ENCODE measurements around the gene CCL27.
"Not testable (repeated sequence)": the region's sequence is repeated elsewhere in the genome, so short reads cannot be mapped to it uniquely, and the experiment has no call there.

The CCL27 gene

GRCh38 chr9:34648673-34649072, 13.8 kb downstream of the CCL27 start:
- DNase-seq = no peak

DNA sequence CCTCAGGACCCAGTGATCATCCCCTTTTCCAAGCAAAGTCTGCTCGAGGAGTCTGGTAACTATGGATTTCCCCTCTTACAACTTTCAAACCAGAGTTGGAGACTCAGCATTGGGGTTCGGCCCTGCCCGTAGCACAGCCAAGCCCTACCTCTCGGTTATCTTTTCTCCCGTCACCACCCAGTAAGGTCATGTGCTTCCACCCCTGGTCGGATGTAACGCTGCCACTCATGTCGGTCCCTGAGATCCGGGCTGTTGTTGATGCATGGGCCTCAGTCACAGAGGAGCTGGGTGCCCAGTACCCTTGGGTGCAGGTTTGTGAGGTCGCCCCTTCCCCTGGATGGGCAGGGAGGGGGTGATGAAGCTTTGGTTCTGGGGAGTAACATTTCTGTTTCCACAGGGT, 14.8 kb downstream of the CCL27 start:
- peak; percentile 46 for DNase-seq

DNA sequence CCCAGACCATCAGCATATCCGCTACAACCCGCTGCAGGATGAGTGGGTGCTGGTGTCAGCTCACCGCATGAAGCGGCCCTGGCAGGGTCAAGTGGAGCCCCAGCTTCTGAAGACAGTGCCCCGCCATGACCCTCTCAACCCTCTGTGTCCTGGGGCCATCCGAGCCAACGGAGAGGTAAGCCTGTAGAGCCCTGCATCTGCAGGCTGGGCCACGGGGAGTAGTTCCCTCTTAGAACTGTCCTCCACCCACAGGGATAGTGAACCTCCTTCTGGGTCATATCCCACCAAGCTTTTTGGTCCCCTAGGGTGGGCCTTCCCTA, 15.4 kb downstream of the CCL27 start:
- no peak for DNase-seq

GRCh38 chr9:34646211-34647083, 16.0 kb downstream of the CCL27 start, which contains the start of gene GALT:
Gene GALT (plus strand): TSS chr9:34646675. CDS start chr9:34646705, 30 bp downstream.
- DNase-seq = peak; percentile 96

GRCh38 chr9:34644766-34645314, 17.6 kb downstream of the CCL27 start:
- no peak for DNase-seq

- no peak for DNase-seq
These were observed 19.8 kb downstream of the CCL27 start for GRCh38 chr9:34642679-34643078.

DNA sequence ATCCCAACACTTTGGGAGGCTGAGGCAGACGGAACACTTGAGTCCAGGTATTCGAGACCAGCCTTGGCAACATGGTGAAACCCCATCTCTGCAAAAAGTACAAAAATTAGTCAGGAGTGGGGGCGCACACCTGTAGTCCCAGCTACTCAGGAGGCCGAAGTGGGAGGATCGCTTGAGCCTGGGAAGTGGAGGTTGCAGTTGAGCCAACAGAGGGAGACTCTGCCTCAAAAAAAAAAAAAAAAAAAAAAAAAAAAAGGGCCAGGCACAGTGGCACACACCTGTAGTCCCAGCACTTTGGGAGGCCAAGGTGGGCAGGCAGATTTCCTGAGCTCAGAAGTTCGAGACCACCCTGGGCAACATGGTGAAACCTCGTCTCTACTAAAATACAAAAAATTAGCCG, 23.1 kb downstream of the CCL27 start:
- not testable (repeated sequence) for DNase-seq

GRCh38 chr9:34638138-34638445, 24.4 kb downstream of the CCL27 start:
- DNase-seq = no peak

DNA sequence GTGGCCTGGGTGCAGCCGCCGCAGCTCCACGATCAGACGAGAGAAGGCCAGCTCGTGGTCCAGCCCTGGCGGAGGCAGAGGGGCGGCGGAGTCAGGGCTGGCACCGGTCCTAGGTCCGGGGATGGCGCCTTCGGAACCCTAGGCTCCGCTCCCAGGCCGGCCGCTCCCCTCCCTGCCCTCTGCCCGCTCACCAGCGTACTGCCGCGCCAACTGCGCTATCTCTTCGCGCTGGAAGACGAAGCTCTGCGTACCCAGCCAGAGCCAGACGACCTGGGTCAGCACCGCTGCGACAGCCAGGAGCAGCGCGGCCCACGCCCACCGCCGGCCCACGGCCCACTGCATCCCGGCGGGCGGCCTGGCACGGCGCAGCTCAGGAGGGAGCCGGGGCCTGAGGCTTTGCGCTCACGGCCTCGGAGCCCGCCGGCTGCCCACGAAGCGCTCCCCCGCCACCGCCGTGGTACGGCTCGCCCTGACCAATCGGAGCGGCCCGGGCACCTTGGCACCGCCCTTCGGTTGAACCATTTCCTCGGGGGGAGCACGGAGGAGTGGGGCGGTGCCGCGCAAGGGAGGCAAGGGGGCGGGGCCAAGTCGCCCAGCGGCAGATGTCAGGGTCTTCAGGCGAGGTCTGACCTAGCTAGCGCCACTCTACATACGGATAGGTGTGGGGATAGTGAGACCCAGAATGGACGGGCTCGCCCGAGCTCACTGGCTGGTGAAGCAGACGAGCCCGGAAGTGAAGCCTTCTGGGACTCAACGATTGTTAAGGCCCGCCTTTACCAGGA, 24.9 kb downstream of the CCL27 start, which contains the start of gene SIGMAR1:
Gene SIGMAR1, minus strand, starts transcription at position 432 of the 782 bp plus-strand sequence. Its CDS starts 90 bp downstream, at position 342.
- DNase-seq = peak; percentile 97

GRCh38 chr9:34636791-34637355, 25.6 kb downstream of the CCL27 start:
- DNase-seq = peak; percentile 50

GRCh38 chr9:34635556-34635955, 26.9 kb downstream of the CCL27 start:
- DNase-seq = no peak

- DNase-seq = no peak
These were observed 27.8 kb downstream of the CCL27 start for GRCh38 chr9:34634551-34635248.

DNA sequence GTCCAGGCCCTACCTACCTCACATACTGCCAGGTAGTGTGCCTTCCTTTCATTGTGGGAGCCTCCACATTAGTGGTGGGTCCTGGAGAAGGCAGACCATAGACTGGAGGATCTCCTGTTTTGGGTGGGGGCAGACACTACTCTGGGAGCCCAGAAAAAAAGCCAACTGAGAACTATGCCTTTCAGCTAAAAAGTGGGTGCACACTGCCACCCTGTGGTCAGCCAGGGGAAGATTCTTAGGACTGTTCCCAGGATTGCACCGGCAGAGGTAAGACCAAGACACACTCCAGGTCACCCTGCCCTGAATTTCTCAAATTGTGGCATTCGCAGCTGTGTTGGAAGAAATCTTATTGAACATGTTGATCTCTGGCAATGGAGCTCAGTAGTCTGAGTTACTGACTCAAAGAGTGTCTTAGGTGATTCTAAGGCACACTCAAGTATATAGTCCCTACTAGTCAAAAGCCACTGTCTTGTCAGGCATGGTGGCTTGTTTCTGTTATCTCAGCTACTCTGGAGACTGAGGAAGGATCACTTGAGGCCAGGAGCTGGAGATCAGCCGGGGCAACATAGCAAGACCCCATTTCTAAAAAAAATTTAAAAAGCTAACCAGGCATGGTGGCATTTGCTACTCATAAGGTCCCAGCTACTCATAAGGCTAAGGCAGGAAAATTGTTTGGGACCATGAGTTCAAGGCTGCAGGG, 28.5 kb downstream of the CCL27 start:
- DNase-seq = peak; percentile 86

- DNase-seq = no peak
These were observed 29.3 kb downstream of the CCL27 start for GRCh38 chr9:34633166-34633565.

DNA sequence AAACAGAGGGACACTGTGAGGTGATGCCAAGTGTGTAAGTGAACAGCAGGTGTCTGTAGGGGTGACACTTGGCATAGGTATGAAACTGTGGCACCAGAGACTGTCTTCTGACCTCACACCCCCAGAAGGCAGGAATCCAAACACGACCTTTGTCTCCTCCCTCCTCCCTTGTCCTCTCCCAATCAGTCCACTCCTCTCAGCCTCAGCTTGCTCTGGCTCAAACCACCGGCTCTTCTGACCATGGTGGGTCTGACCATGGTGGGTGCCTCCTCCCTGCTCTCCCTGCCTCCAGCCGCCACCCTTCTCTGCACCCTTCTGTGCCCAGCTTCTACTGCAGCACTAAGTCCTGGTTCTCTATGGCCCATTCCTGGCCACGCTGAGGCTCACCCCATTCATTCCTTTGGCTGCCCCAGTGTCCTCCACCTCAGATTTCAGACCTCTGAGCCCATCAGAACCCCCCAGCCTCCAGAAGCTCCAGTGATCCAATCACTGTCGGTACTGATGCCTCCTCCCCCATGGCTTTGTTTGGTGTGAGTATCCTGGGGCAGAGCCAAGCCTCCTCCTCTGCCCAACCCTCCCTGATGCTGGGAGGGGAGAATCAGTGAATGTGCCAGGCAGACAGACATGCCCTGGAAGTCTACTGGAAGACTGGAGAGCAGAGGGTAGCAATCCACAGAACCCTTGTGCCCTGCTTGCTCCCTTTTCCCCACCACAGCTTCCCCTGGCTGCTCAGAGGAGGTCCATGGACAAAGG, 31.9 kb downstream of the CCL27 start:
- DNase-seq = no peak

GRCh38 chr9:34629491-34629808, 33.0 kb downstream of the CCL27 start:
- no peak for DNase-seq

DNA sequence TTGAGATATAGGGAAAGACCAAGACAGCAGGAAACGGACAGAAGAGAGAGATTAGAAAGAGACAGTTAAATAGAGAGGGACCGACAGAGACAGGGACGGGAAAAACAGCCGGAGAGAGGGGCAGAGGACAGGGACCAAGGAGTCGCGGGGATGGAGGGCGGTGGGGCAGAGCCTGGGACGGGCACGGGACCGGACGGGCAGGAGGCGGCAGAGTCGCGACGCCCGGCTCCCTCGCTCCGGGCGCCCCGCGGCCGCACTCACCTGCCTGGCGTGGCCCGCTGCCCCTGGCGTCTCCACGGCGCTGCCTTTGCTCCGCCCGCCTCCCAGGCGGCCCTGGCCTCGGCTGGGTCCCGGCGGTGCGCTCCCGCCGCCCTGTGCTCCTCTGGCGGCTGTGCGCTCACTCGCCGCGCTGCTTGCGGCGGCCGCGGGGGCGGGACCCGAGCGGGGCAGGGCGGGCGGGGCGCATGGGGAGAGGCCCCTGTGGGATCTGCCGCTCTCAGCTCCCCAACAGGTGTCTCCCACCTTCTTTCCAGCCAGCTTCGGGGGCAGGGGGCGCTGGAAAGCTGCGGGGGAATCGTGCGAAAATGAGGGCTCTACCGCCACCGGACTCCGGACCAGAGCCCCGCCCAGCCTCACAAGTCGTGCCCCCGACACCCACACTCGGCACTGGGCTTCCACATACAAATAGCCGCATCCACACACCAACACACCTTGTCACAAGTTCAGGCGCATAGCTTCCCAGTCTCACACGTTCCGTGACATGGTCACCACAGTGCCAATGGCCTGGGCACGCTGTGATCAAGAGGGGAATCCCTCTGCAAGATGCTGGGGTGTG, 33.6 kb downstream of the CCL27 start, which contains the start of gene ARID3C:
Gene ARID3C, minus strand, starts transcription at position 411 of the 835 bp plus-strand sequence. CDS start 1,052 bp downstream, outside the sequence.
- DNase-seq = peak; percentile 57

- DNase-seq = no peak
These were observed 34.5 kb downstream of the CCL27 start for GRCh38 chr9:34627716-34628655.

DNA sequence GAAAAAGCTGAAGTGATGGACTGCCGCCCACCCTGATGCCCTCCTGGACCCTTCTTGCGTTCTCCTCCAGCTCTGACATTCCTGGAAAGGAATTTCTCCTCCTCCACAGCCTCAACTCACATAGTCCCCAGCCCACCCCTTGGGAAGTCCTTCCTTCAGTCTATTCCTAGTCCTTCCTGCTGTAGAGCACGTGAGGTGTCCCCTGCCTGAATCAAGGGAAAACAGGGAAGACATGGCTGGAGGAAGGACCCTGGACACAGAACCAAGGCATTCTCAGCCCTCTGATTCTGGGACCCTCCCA, 37.3 kb downstream of the CCL27 start:
- DNase-seq = no peak
